Keratinocyte (primary cell): Measurements from ENCODE around the gene CACNA1I. TPM values are rescaled to one million over a fixed set of nuclear protein-coding genes. Genes with fewer than 3 reads are reported as not detected.

Experiments used
- DNase-seq: peaks from one replicate; pipeline ENCODE4 v3.0.0-alpha.2; 2011; ENCODE audit warnings: low read depth, missing footprints, low spot score
- FAIRE-seq: peaks from 2 replicates; lab custom pipeline; 2011; peaks lifted over from hg19 to GRCh38; lab: Jason Lieb, UNC
- H2AFZ ChIP-seq: 2 replicates; pipeline ENCODE4 v1.6.0; 2012; ENCODE audit warnings: low read length, control low read depth, inconsistent platforms; ENCODE audit not compliant: control insufficient read depth
- H3K27ac ChIP-seq: 2 replicates; pipeline ENCODE4 v1.5.1; 2011; ENCODE audit warnings: low read length; ENCODE audit not compliant: control insufficient read depth, insufficient read depth
- H3K27me3 ChIP-seq: 3 replicates; pipeline ENCODE4 v1.6.0; 2011; ENCODE audit warnings: low read length; ENCODE audit not compliant: control insufficient read depth, insufficient read depth; ENCODE audit errors: extremely low read depth
- H3K36me3 ChIP-seq, 2 experiments: 2 replicates in 1 of 2; 3 replicates in 1 of 2; pipeline ENCODE4 v1.5.1; 2011; ENCODE audit warnings: low read length in 2 of 2, mild to moderate bottlenecking in 1 of 2; ENCODE audit not compliant: control insufficient read depth in 2 of 2, insufficient read depth in 2 of 2; ENCODE audit errors: extremely low read depth in 1 of 2
- H3K4me1 ChIP-seq: 3 replicates; pipeline ENCODE4 v1.5.1; 2011; ENCODE audit warnings: low read length; ENCODE audit not compliant: control insufficient read depth, insufficient read depth; ENCODE audit errors: extremely low read depth
- H3K4me2 ChIP-seq: 3 replicates; pipeline ENCODE4 v1.6.0; 2011; ENCODE audit warnings: low read depth, low read length; ENCODE audit not compliant: control insufficient read depth, insufficient read depth; ENCODE audit errors: extremely low read depth
- H3K4me3 ChIP-seq, 3 experiments: fragments of 200-600 bp in 1 of 3; sonication (generic) in 1 of 3; 2 replicates in 2 of 3; 3 replicates in 1 of 3; pipeline ENCODE4 v1.5.1; 2011 to 2016; ENCODE audit warnings: low read length in 3 of 3, mild to moderate bottlenecking in 3 of 3, control low read depth in 2 of 3, inconsistent platforms in 1 of 3, low read depth in 1 of 3, mixed read lengths in 1 of 3, mixed run types in 1 of 3, moderate library complexity in 1 of 3; ENCODE audit not compliant: control insufficient read depth in 2 of 3, insufficient read depth in 2 of 3; ENCODE audit errors: extremely low read depth in 1 of 3
- H3K79me2 ChIP-seq: 2 replicates; pipeline ENCODE4 v1.6.0; 2012; ENCODE audit warnings: low read length; ENCODE audit not compliant: control insufficient read depth, insufficient read depth
- H3K9ac ChIP-seq: 3 replicates; pipeline ENCODE4 v1.6.0; 2011; ENCODE audit warnings: low read length; ENCODE audit not compliant: control insufficient read depth, insufficient read depth; ENCODE audit errors: extremely low read depth
- H3K9me1 ChIP-seq: 3 replicates; pipeline ENCODE4 v1.6.0; 2011; ENCODE audit warnings: low read length; ENCODE audit not compliant: control insufficient read depth, insufficient read depth; ENCODE audit errors: extremely low read depth
- H3K9me3 ChIP-seq: 2 replicates; pipeline ENCODE4 v1.5.1; 2012; ENCODE audit warnings: low read depth, low read length; ENCODE audit not compliant: control insufficient read depth
- H4K20me1 ChIP-seq: 3 replicates; pipeline ENCODE4 v1.6.0; 2011; ENCODE audit warnings: low read length; ENCODE audit not compliant: control insufficient read depth, insufficient read depth; ENCODE audit errors: extremely low read depth
- EZH2 ChIP-seq: IDR thresholded peaks from one replicate; pipeline ENCODE4 v1.6.1; 2012; ENCODE audit warnings: inconsistent platforms, mild to moderate bottlenecking, low read length, moderate library complexity
- dilution Hi-C: fragments of 300-500 bp; cut with MboI; formaldehyde crosslinking; loops from one replicate; pipeline ENCODE4 v1.7.0; 2020; ENCODE audit warnings: low sequenced_read_pairs; ENCODE audit not compliant: extremely low pct_ligation_motif_present
- polyA plus RNA-seq, 5 experiments: library from polyadenylated mRNA; depleted of rRNA in 3 of 5; stranded (reverse) in 3 of 5; stranded (forward) in 1 of 5; unstranded in 1 of 5; fragments of >200 nt; gene quantifications; 1 replicate in 1 of 5; 2 replicates in 3 of 5; 3 replicates in 1 of 5; pipeline versions ENCODE4 v1.2.1 to v1.2.3, GENCODE V29; 2011 to 2012; ENCODE audit warnings: missing spikeins in 2 of 5, low read depth in 1 of 5, low replicate concordance in 1 of 5
- TF ChIP-seq, protein P1 (sequence below), 3 experiments: IDR thresholded peaks in 1 of 3; conservative IDR thresholded peaks in 1 of 3; optimal IDR thresholded peaks in 1 of 3; 2 replicates in 2 of 3; 3 replicates in 1 of 3; pipeline versions ENCODE3 to v1.5.1; 2011; ENCODE audit warnings: low read length in 3 of 3, mild to moderate bottlenecking in 3 of 3, moderate library complexity in 2 of 3, control low read depth in 1 of 3, inconsistent platforms in 1 of 3; ENCODE audit not compliant: insufficient read depth in 2 of 3; ENCODE audit errors: extremely low read depth in 1 of 3

The CACNA1I gene
- polyA plus RNA-seq, 1 donor (not counting 4 experiments of a cell fraction or from before 2014, with no cell fraction given): not detected

DNA sequence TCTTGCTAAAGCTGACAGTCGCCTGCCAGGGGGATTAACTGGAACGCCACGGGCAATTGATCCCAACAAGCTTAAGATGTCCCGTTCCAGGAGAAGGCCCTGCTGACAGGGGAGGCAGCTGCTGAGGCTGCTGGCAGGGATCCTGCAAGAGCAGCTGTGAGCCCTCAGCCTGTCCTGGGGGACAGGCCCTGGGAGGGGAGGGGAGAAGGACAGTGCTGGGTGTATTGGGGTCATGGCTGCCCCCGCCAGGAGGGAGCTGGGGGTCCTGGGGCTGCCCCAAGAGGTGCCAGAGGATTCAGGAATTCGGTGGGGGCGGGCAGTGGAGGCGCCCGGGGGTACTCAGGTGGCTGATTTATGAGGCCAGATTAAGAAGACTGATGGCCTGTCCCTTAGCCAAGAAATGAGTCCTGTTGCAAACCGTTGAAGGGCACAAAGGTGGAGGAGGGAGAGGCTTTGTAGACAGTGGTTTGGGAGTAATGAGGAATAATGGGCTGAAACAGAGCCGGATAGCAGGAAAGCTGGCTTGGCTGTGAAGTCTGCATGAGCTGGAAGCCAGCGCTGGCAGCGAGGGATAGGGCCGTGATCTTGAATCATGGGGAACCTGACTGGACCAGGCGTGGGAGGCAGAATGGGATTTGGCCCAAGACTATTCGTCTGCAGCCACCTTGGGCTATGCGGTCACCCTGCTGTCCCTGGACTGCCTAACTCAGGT lies 133.5 kb downstream of the CACNA1I start:
- H3K9ac ChIP-seq: no peak overlapping the region
- TF ChIP-seq, protein P1, sequence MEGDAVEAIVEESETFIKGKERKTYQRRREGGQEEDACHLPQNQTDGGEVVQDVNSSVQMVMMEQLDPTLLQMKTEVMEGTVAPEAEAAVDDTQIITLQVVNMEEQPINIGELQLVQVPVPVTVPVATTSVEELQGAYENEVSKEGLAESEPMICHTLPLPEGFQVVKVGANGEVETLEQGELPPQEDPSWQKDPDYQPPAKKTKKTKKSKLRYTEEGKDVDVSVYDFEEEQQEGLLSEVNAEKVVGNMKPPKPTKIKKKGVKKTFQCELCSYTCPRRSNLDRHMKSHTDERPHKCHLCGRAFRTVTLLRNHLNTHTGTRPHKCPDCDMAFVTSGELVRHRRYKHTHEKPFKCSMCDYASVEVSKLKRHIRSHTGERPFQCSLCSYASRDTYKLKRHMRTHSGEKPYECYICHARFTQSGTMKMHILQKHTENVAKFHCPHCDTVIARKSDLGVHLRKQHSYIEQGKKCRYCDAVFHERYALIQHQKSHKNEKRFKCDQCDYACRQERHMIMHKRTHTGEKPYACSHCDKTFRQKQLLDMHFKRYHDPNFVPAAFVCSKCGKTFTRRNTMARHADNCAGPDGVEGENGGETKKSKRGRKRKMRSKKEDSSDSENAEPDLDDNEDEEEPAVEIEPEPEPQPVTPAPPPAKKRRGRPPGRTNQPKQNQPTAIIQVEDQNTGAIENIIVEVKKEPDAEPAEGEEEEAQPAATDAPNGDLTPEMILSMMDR (optimal IDR thresholded peaks at IDR 0.05 in 1 of 3, IDR thresholded peaks at IDR 0.05 in 1 of 3, conservative IDR thresholded peaks at IDR 0.05 in 1 of 3; ENCODE audit: extremely low read depth in 1 of 3, insufficient read depth in 2 of 3, low read length in 3 of 3): no peak
- no peak for TF ChIP-seq EZH2
- dilution Hi-C loops: no loop called here
- no peaks in the 10 kb centered on the region for H3K4me1 ChIP-seq
- no peak overlapping the region for H2AFZ ChIP-seq
- DNase-seq (no peak), FAIRE-seq (no peak)
- no peaks in the 10 kb centered on the region for H4K20me1 ChIP-seq
- no peaks in the 10 kb centered on the region for H3K9me3 ChIP-seq
- no peak overlapping the region for H3K27ac ChIP-seq
- H3K79me2 ChIP-seq: no peaks in the 10 kb centered on the region
- no peak overlapping the region for H3K4me3 ChIP-seq
- H3K27me3 ChIP-seq: peaks cover 16% of the 10 kb centered on the region
- no peaks in the 10 kb centered on the region for H3K9me1 ChIP-seq
- no peak overlapping the region for H3K4me2 ChIP-seq
- no peaks in the 10 kb centered on the region for H3K36me3 ChIP-seq

DNA sequence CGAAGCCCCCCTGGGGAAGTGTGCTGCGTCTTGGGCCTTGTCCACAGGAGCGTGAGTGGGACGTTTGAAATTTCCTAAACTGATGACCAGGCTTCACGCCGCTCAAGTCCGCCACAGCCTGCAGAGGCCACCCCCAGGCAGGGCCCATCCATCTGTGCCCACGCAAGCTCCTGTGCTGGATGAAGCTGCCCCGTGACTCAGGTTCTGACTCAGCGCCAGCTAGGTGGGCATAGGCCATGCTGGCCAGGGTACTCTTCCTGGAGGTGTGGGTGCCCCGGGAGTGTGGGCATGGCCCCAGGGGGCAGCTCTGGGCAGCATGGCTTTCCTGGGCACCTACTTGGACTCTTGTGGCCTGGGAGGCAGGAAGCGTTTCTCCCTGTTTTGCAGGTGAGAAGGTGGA lies 134.8 kb downstream of the CACNA1I start:
- Histone ChIP-seq H2AFZ (no peak overlapping the region), H3K4me2 (no peak overlapping the region), H3K27ac (no peak overlapping the region), H3K9me1 (no peaks in the 10 kb centered on the region), H3K9me3 (no peaks in the 10 kb centered on the region), H3K36me3 (no peaks in the 10 kb centered on the region), H3K27me3 (peaks cover 18% of the 10 kb centered on the region), H3K79me2 (no peaks in the 10 kb centered on the region), H4K20me1 (no peaks in the 10 kb centered on the region), H3K4me1 (no peaks in the 10 kb centered on the region), H3K4me3 (no peak overlapping the region), H3K9ac (no peak overlapping the region)
- no peak for DNase-seq
- no peak for TF ChIP-seq EZH2
- TF ChIP-seq, protein P1 (optimal IDR thresholded peaks at IDR 0.05 in 1 of 3, IDR thresholded peaks at IDR 0.05 in 1 of 3, conservative IDR thresholded peaks at IDR 0.05 in 1 of 3; ENCODE audit: extremely low read depth in 1 of 3, insufficient read depth in 2 of 3, low read length in 3 of 3): no peak
- FAIRE-seq: no peak
- dilution Hi-C loops: no loop called here
